ENCODE results near the gene STAG2. TPM values are rescaled to one million over a fixed set of nuclear protein-coding genes. Genes with fewer than 3 reads are reported as not detected.
"Not testable (repeated sequence)": the region's sequence is repeated elsewhere in the genome, so short reads cannot be mapped to it uniquely, and the experiment has no call there.

STAG2 gene
- total RNA-seq, 2 experiments from 2014 or later, result 84.7 to 89.4 TPM

GRCh38 chrX:123927845-123928244 lies 33.7 kb upstream of the STAG2 start:
- Histone ChIP-seq H3K27me3 (ENCODE audit: control insufficient read depth in 1 of 2, insufficient read depth in 2 of 2, low read length in 2 of 2) (no peaks in the 10 kb centered on the region), H3K4me1 (ENCODE audit: insufficient read depth, low read length) (no peaks in the 10 kb centered on the region), H3K27ac (ENCODE audit: low read depth in 1 of 2, low read length in 2 of 2) (no peak overlapping the region), H3K4me3 (ENCODE audit: low read length) (no peak overlapping the region), H3K36me3 (ENCODE audit: insufficient read depth, low read length) (no peaks in the 10 kb centered on the region), H3K9me3 (ENCODE audit: control insufficient read depth in 1 of 2, insufficient read depth in 1 of 2, low read length in 2 of 2) (peaks cover 0 to 8% of the 10 kb centered on the region in 2 experiments)
- no peak for DNase-seq
- H3K4me3 Mint-ChIP-seq, result no peak overlapping the region
- H3K36me3 Mint-ChIP-seq (ENCODE audit: low read depth), result no peaks in the 10 kb centered on the region
- ChIA-PET POLR2A (no interaction called here), CTCF (no interaction called here)
- no peak for ATAC-seq (ENCODE audit: poor library complexity)
- H3K27me3 Mint-ChIP-seq, result no peaks in the 10 kb centered on the region
- H3K4me1 Mint-ChIP-seq (ENCODE audit: low read depth), result no peaks in the 10 kb centered on the region
- intact Hi-C loops (cut with DNase I, micrococcal nuclease), result no loop called here
- H3K9me3 Mint-ChIP-seq, result peaks cover 3% of the 10 kb centered on the region
- no peak overlapping the region for H3K27ac Mint-ChIP-seq
- no peak for TF ChIP-seq CTCF (IDR thresholded peaks at IDR 0.05)

- H3K9me3 ChIP-seq (ENCODE audit: control insufficient read depth in 1 of 2, insufficient read depth in 1 of 2, low read length in 2 of 2); H3K36me3 ChIP-seq (ENCODE audit: insufficient read depth, low read length); H3K4me3 ChIP-seq (ENCODE audit: low read length); ATAC-seq (ENCODE audit: poor library complexity); H3K27me3 Mint-ChIP-seq; H3K27me3 ChIP-seq (ENCODE audit: control insufficient read depth in 1 of 2, insufficient read depth in 2 of 2, low read length in 2 of 2); H3K27ac ChIP-seq (ENCODE audit: low read depth in 1 of 2, low read length in 2 of 2); H3K4me1 Mint-ChIP-seq (ENCODE audit: low read depth); H3K9me3 Mint-ChIP-seq; POLR2A ChIA-PET; H3K27ac Mint-ChIP-seq; H3K4me1 ChIP-seq (ENCODE audit: insufficient read depth, low read length); H3K36me3 Mint-ChIP-seq (ENCODE audit: low read depth); intact Hi-C loops (cut with DNase I, micrococcal nuclease); CTCF ChIA-PET; DNase-seq; H3K4me3 Mint-ChIP-seq: not testable (repeated sequence)
Measured at GRCh38 chrX:123932055-123932454, 29.5 kb upstream of the STAG2 start.

- no peaks in the 10 kb centered on the region for H3K9me3 ChIP-seq (ENCODE audit: control insufficient read depth in 1 of 2, insufficient read depth in 1 of 2, low read length in 2 of 2)
Measured at GRCh38 chrX:123943074-123943473, 18.4 kb upstream of the STAG2 start.

More at GRCh38 chrX:123943074-123943473, 18.4 kb upstream of the STAG2 start:
- H3K27me3 ChIP-seq (ENCODE audit: control insufficient read depth in 1 of 2, insufficient read depth in 2 of 2, low read length in 2 of 2), result no peaks in the 10 kb centered on the region
- no peaks in the 10 kb centered on the region for H3K36me3 Mint-ChIP-seq (ENCODE audit: low read depth)
- ChIA-PET POLR2A (no interaction called here), CTCF (no interaction called here)
- DNase-seq, result no peak
- no peak overlapping the region for H3K4me3 ChIP-seq (ENCODE audit: low read length)
- no peak overlapping the region for H3K4me3 Mint-ChIP-seq
- no peaks in the 10 kb centered on the region for H3K27me3 Mint-ChIP-seq
- no peaks in the 10 kb centered on the region for H3K4me1 ChIP-seq (ENCODE audit: insufficient read depth, low read length)
- no peaks in the 10 kb centered on the region for H3K9me3 Mint-ChIP-seq
- intact Hi-C loops (cut with DNase I, micrococcal nuclease), result no loop called here
- TF ChIP-seq CTCF (IDR thresholded peaks at IDR 0.05), result no peak
- no peak overlapping the region for H3K27ac ChIP-seq (ENCODE audit: low read depth in 1 of 2, low read length in 2 of 2)
- H3K4me1 Mint-ChIP-seq (ENCODE audit: low read depth), result no peaks in the 10 kb centered on the region
- H3K27ac Mint-ChIP-seq, result no peak overlapping the region
- H3K36me3 ChIP-seq (ENCODE audit: insufficient read depth, low read length), result no peaks in the 10 kb centered on the region
- ATAC-seq (ENCODE audit: poor library complexity), result no peak

Data from CD4-positive, alpha-beta T cell (primary cell).